B cell (primary cell): ENCODE data around the gene SOX18. TPM values are rescaled to one million over a fixed set of nuclear protein-coding genes. Genes with fewer than 3 reads are reported as not detected.
A peak's percentile ranks its signal among the peaks of the same experiment; 100 is the strongest.

Source experiments
- ATAC-seq: fragments of 200-7000 bp; cut with Tn5 transposase; one replicate; pipeline ENCODE4 v1.10.0; 2021; ENCODE audit warnings: low read depth, mild to moderate bottlenecking, moderate number of reproducible peaks, moderate library complexity
- CTCF ChIA-PET: fragments of 350-600 bp; sonication (Branson Sonifier 250); formaldehyde crosslinking; loops from one replicate; lab custom pipeline; 2021; ENCODE audit warnings: antibody characterized with exemption, inconsistent platforms; lab: Charles Lee
- POLR2A ChIA-PET: fragments of 350-600 bp; sonication (Branson Sonifier 250); formaldehyde crosslinking; loops from one replicate; lab custom pipeline; 2021; ENCODE audit warnings: antibody characterized with exemption; lab: Charles Lee
- DNase-seq: peaks from one replicate; pipeline ENCODE4 v3.0.0; 2013
- H2AFZ ChIP-seq: 2 replicates; pipeline ENCODE4 v1.6.1; 2012; ENCODE audit warnings: mild to moderate bottlenecking, low read depth, low read length; ENCODE audit not compliant: insufficient read depth, poor library complexity, severe bottlenecking
- H3K27ac ChIP-seq, 2 donors: 1 replicate in 1 of 2; 2 replicates in 1 of 2; pipeline ENCODE4 v1.5.1; 2012 to 2013; ENCODE audit warnings: low read length in 2 of 2, mild to moderate bottlenecking in 2 of 2, moderate library complexity in 1 of 2
- H3K27me3 ChIP-seq, 4 experiments: fragments of 200-600 bp in 1 of 4; sonication (generic) in 1 of 4; replicated peaks in 1 of 4; 1 replicate in 2 of 4; 2 replicates in 2 of 4; pipeline versions ENCODE4 v1.6.1 to v1.7.0; 2013 to 2016; ENCODE audit warnings: low read length in 3 of 4, mild to moderate bottlenecking in 2 of 4, mixed read lengths in 1 of 4, moderate library complexity in 1 of 4; ENCODE audit not compliant: insufficient read depth in 4 of 4, control insufficient read depth in 3 of 4; ENCODE audit errors: control extremely low read depth in 1 of 4
- H3K36me3 ChIP-seq, 2 experiments: replicated peaks in 1 of 2; 1 replicate in 1 of 2; 2 replicates in 1 of 2; pipeline versions ENCODE4 v1.6.1 to v1.7.1; 2013; ENCODE audit warnings: low read length in 1 of 2; ENCODE audit not compliant: insufficient read depth in 2 of 2, control insufficient read depth in 1 of 2; ENCODE audit errors: control extremely low read depth in 1 of 2, extremely low read depth in 1 of 2
- H3K4me1 ChIP-seq, 2 donors: fragments of 200-600 bp in 1 of 2; sonication (generic) in 1 of 2; 1 replicate in 1 of 2; 2 replicates in 1 of 2; pipeline versions ENCODE4 v1.5.1 to v1.6.1; 2013 to 2017; ENCODE audit warnings: low read length in 2 of 2; ENCODE audit not compliant: control insufficient read depth in 2 of 2, insufficient read depth in 2 of 2
- H3K4me2 ChIP-seq: replicated peaks from 2 replicates; pipeline ENCODE3; 2012; ENCODE audit warnings: mild to moderate bottlenecking, low read depth, low read length; ENCODE audit not compliant: poor library complexity, severe bottlenecking
- H3K4me3 ChIP-seq, 5 experiments: fragments of 200-600 bp in 1 of 5; sonication (generic) in 1 of 5; 1 replicate in 3 of 5; 2 replicates in 2 of 5; pipeline versions ENCODE4 v1.5.1 to v1.7.0; 2011 to 2016; ENCODE audit warnings: low read length in 4 of 5, mild to moderate bottlenecking in 4 of 5, low read depth in 2 of 5, control low read depth in 1 of 5, moderate library complexity in 1 of 5; ENCODE audit not compliant: insufficient read depth in 1 of 5; ENCODE audit errors: control extremely low read depth in 1 of 5, extremely low read depth in 1 of 5
- H3K79me2 ChIP-seq: fragments of 200-600 bp; sonication (generic); one replicate; pipeline ENCODE4 v1.6.0; 2016; ENCODE audit warnings: low read length; ENCODE audit not compliant: control insufficient read depth, insufficient read depth
- H3K9ac ChIP-seq: fragments of 200-600 bp; sonication (generic); 2 replicates; pipeline ENCODE4 v1.6.1; 2017; ENCODE audit warnings: mild to moderate bottlenecking, low read length, moderate library complexity
- H3K9me3 ChIP-seq, 3 donors: one replicate each; pipeline versions ENCODE4 v1.6.1 to v1.7.1; 2013; ENCODE audit warnings: low read length in 2 of 3; ENCODE audit not compliant: control insufficient read depth in 2 of 3, insufficient read depth in 1 of 3; ENCODE audit errors: control extremely low read depth in 1 of 3
- H4K20me1 ChIP-seq: 2 replicates; pipeline ENCODE4 v1.6.0; 2012; ENCODE audit warnings: mild to moderate bottlenecking, low read length; ENCODE audit not compliant: insufficient read depth, control insufficient read depth, poor library complexity, severe bottlenecking
- H3K27ac Mint-ChIP-seq: one replicate; pipeline ENCODE4 v1.8.0; 2021; ENCODE audit warnings: mixed read lengths
- H3K27me3 Mint-ChIP-seq: one replicate; pipeline ENCODE4 v1.8.0; 2021; ENCODE audit warnings: mixed read lengths
- H3K4me1 Mint-ChIP-seq: one replicate; pipeline ENCODE4 v1.8.0; 2021; ENCODE audit warnings: mixed read lengths
- H3K4me3 Mint-ChIP-seq: one replicate; pipeline ENCODE4 v1.8.0; 2021; ENCODE audit warnings: mixed read lengths
- H3K9me3 Mint-ChIP-seq: one replicate; pipeline ENCODE4 v1.8.0; 2022; ENCODE audit warnings: mixed read lengths; ENCODE audit not compliant: insufficient read depth
- CTCF ChIP-seq: fragments of 200-600 bp; IDR thresholded peaks from one replicate; pipeline ENCODE4 v1.8.0; 2022; ENCODE audit warnings: antibody characterized with exemption, mild to moderate bottlenecking
- EZH2 ChIP-seq: IDR thresholded peaks from 2 replicates; pipeline ENCODE4 v1.6.1; 2012; ENCODE audit warnings: borderline replicate concordance, low read depth, mild to moderate bottlenecking, moderate library complexity, low read length; ENCODE audit not compliant: insufficient read depth, poor library complexity, severe bottlenecking
- WGBS: methylation state at CpG from one replicate; pipeline ENCODE4 v1.1.5; 2013; ENCODE audit warnings: missing lambda C conversion rate; ENCODE audit not compliant: insufficient coverage; 5-methylcytosine and 5-hydroxymethylcytosine counted together
- intact Hi-C: fragments of 100-400 bp; cut with micrococcal nuclease; formaldehyde crosslinking; loops from one replicate; pipeline ENCODE4 v1.10.0; 2022
- polyA plus RNA-seq: library from polyadenylated mRNA; depleted of rRNA; stranded (reverse); fragments of >200 nt; gene quantifications from 2 replicates; pipeline ENCODE4 v1.2.3, GENCODE V29; 2012
- total RNA-seq, 2 donors: library from RNA; stranded (reverse); fragments of 120-200 nt in 1 of 2; gene quantifications; 1 replicate in 1 of 2; 2 replicates in 1 of 2; pipeline versions ENCODE4 v1.2.3 to v1.2.4, GENCODE V29; 2013 to 2022

The SOX18 gene
- total and polyA plus RNA-seq, 2 donors (not counting 1 experiment from before 2014, with no cell fraction given): not detected

DNA sequence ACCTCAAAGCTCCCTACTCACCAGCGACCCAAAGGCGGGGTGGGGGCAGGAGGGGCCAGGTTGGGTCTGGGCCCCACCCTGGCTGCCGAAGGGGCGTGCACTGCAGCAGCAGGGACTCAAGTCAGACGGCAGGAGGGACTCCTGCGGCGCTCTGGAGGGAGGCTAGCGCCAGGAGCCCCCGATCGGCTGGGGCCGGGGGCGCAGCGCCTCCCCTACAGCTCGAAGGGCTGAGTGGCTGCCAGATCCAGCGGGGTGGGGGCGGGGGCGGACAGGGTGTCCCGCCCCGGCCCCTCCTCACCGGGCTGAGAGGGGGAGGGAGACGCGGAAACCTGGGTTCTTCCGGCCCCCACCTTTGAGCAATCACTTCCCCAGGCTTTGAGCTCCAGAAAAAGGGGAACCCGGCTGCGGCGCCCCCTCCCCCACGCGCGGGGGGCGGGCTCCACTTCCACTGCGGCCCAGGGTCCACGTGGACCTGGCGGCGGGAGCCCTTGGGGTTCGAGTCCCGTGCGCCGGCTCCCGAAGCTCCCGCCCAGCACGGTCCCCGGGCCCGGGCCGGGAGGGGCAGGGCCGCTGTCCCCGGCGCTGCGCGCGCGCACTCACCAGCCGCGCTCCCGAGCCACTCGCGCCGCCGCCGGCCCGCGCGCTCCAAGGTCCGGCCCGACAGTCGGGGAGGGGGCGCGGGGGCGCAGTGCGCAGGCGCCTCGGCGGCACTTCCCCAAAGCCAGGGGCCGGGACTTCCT, 30.0 kb upstream of the SOX18 start, which contains the start of gene RGS19:
TSS of gene RGS19 (minus strand) at position 246 of the 740 bp plus-strand sequence. CDS start 2,632 bp downstream, outside the sequence.
- ChIA-PET CTCF (interaction anchor here (0.6 to 11.8 kb wide), 12 partner anchors 10 to 100 kb away, joined by 3 to 220 read pairs (median 4); partner anchors contain the start of genes NPBWR2 and SAMD10), POLR2A (interaction anchor here (0.6 to 5.5 kb wide), 10 partner anchors 10 to 332 kb away, joined by 3 to 55 read pairs (median 6); partner anchors contain the start of genes SAMD10 and TCEA2)
- Mint-ChIP-seq H3K27me3 (no peaks in the 10 kb centered on the region), H3K9me3 (no peaks in the 10 kb centered on the region), H3K4me3 (peak within 1 kb of the TSS; percentile 87), H3K27ac (peak within 1 kb of the TSS; percentile 93), H3K4me1 (peaks cover 57% of the 10 kb centered on the region)
- DNase-seq (peak; percentile 95), ATAC-seq (peak; percentile 46)
- Histone ChIP-seq H3K36me3 (peaks cover 0 to 19% of the 10 kb centered on the region in 2 experiments), H3K27me3 (peaks cover 0 to 3% (median under 1%) of the 10 kb centered on the region in 4 experiments), H3K4me3 (peak within 1 kb of the TSS; percentile 80 to 98 (median 96)), H3K9me3 (no peaks in the 10 kb centered on the region), H2AFZ (peak within 1 kb of the TSS; percentile 65), H3K4me1 (peaks cover 46 to 75% of the 10 kb centered on the region in 2 donors), H3K9ac (peak within 1 kb of the TSS; percentile 85), H4K20me1 (peaks cover 52% of the 10 kb centered on the region), H3K79me2 (peaks cover 20% of the 10 kb centered on the region), H3K4me2 (peak within 1 kb of the TSS; percentile 96), H3K27ac (peak within 1 kb of the TSS; percentile 77 to 94)
- TF ChIP-seq CTCF: no peak
- no peak for TF ChIP-seq EZH2
- under 1% methylated on average over 68 of the region's 73 CpGs for WGBS
- intact Hi-C loops: loop anchor here (1.0 to 5.0 kb wide), 5 partner anchors 16 to 178 kb away; partner anchors contain the start of genes PCMTD2, PRPF6, TCEA2 and UCKL1
